GM19452 (cell line): ENCODE results near the gene SYS1.

Experiments used
- ATAC-seq: cut with Tn5 transposase; IDR thresholded peaks from one replicate; pipeline ENCODE4 v1.9.1; 2021; ENCODE audit not compliant: unreplicated experiment

The SYS1 gene

DNA sequence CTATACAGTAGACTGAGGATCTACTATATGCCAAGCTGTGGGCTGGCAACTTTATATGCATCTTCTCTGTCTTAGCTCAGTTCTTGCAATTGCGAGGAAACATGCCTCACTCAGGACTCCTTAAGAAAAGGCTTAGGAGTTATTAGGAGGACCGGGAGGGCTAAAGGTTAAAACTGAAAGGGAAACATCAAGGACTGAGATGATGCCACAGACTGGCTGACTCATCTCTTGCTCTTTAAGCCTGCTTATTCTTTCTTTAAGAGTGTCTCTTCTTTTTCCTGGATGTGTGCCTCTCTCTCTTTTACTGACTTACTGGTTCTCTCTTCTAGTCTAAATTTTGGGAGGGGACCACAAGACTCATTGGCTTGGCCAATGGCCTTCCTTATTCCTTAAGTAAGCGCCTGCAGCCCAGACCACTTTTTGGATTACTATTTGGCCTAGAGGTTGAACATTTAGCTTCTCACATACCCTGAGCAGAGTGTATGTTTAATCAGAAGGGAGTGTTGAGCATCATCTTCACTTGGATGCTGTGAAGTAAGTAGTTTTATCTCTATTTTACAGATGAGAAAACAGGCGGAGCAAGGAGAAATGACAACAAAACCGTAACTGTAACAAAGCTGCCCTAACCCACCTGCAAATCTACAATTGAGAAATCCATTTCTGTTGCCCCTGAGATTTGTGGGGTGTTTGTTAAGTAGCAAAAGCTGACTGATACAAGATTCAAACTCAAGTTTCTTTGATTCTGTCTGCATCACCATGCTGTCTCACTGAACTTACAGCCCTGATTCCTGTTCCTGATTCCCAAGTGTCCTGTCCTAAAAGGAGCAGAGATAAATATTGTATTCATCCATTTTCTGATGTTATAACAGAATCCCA, 7.5 kb upstream of the SYS1 start:
- ATAC-seq: no peak

- no peak for ATAC-seq
These were observed 4.5 kb upstream of the SYS1 start for GRCh38 chr20:45358282-45359068.

DNA sequence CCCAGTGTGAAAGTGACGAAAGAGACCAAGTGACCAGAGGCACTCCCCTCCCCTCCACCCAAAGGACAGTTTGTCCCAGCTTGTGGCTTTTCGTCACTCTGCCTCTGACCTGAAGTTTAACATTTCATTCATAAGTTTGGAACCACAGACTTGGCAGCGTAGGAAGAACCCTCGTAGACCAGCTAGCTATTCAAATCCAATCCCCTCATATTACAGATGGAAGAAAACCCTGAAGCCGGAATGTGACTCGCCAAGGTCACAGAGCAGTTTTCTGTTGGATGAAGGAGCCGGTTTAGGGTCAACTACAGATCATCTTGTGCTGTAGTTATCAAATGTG, 3.9 kb upstream of the SYS1 start:
- ATAC-seq: no peak

DNA sequence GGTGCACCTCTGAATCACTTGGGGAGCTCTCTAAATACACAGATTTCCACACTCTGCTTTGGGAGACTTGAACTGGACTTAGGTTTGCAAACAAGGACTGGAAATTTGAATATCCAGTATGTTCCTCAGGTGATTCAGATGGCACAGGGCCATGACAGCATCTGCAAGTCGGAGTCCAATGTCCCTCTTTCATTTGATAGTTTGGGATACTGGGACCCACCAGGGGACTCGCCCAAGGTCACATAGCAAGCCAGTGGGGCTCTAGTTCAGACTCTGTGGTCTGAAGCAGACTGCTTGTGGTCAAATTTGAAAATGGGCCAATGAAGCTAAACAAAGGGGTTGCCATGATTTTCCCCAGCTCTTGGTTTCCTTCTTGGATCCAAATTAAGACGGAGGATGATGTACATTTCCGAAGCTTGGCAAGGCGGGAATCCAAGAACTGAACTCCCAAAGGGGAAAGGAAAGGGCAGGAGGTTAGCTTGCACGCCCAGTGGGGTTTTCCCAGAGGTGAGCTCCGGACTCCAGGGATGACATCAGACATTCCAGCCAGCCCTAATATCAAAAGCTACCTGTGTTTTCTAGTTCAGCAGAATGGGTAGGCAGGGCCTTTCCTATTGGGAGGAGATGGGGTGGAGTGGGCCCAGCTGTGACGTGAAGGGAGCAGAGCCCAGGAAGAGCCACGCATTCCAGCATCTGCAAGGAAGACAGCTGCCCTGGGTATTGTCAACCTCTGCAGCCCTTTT, 3.4 kb upstream of the SYS1 start:
- ATAC-seq: no peak

DNA sequence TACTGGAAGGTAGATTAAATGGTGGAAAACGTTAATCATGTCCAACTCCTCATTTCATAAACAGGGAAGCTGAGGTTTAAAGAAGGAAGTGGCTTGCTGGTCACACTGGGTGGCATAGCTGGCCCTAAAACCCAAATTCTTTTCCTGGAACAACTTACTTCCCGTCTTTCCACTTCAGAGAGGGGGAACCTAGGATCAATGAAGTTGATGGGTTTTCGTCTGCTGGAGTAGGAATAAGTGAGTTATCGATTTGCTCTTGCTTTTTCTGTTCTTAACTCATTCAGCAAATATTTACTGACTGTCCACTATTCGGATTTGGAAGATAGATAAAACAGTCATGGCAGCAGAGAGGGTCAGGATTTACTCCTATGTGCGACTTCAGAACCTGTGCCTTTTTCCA, 1.2 kb upstream of the SYS1 start:
- no peak for ATAC-seq

DNA sequence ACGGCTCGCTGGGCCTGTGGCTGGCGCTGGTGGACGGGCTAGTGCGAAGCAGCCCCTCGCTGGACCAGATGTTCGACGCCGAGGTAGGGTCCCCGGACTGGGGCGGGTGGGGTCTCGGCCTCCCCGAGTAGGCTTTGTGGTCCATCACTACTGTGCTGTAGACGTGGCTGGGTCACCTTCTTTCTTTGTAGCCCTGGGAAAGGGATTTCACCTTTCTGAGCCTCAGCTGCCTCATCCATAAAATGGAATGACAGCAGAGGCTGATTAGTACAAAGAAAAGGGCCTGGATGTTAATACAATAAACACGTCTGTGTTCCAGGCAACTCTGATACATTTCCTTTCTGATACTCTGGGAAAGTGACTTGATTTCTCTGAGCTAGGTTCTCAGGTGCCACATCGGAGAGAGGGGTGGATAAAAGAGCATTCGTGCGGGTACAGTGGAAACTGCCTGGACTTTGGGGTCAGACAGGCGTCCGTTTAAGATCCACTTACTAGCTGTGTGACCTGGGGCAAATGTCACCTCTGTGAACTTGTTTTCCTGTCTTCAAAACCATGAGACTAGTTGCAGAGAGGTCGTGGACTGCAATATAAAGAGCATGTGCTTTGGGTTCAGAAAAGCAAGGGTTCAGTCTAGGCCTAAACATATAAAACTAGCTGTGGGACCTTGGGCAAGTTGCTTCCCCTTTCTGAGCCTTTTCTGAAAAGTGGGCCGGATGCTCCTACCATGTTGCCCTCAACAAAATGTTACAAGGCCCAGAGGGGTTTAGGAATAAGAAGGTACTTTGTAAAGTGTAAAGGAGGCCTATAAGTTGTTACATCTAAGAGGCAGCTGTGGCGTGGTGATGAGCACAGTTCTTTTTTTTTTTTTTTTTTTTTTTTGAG, 896 bp downstream of the SYS1 start:
- no peak for ATAC-seq

DNA sequence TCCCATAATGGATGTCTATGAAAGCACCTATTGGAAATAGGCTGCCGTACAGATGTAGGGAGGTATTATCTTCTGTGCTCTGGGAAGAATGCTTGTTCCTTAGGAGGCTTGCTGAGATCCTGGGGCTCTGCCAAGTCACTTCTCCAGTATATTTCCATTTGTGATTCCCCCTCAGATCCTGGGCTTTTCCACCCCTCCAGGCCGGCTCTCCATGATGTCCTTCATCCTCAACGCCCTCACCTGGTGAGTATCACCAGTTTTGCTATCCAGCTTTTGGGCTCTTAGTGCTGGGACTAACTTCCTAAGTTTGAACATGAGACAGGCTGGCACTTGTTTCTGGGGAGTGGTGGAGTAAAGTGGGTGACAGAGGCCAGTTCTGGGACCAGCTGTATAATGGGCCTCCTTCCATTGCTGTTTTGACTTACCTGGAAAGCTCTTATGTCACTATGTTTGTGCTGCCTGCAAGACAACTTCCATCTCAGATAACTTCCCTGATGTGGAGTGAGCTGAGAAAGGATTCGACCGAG, 2.6 kb downstream of the SYS1 start:
- ATAC-seq: no peak

DNA sequence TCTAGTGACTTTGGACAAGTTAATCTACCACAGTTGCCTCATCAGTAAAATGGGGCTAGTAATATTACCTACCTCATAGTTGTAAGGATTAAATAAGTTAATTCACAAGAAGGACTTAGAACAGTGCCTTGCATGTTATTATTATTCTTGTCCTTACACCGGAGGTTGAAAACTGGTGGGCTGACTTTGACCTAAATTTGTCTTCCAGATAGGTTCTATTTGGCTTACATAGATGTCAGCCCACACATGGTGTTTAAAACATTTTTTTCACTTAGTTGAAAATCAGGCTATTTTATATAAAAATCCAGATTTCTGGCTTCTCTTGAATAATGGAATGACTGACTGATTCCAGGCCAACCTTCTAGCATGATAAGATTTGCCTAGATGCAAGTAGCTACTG, 3.2 kb downstream of the SYS1 start:
- ATAC-seq: no peak

DNA sequence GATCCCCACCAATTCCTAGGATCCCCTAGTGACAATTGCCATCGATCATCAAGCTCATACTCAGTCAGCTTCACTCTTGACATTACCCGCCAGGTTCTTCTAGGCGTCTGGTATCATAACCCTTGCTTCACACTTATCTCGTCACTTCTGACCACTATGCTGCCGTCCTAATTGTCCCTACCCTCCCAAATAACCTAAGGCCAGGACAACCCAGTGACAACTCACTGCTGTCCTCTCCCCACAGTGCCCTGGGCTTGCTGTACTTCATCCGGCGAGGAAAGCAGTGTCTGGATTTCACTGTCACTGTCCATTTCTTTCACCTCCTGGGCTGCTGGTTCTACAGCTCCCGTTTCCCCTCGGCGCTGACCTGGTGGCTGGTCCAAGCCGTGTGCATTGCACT, 3.7 kb downstream of the SYS1 start:
- no peak for ATAC-seq

- no peak for ATAC-seq
These were observed 4.2 kb downstream of the SYS1 start for GRCh38 chr20:45367126-45367525.

- ATAC-seq: peak; percentile 74
These were observed 5.4 kb downstream of the SYS1 start for GRCh38 chr20:45368221-45368980.

DNA sequence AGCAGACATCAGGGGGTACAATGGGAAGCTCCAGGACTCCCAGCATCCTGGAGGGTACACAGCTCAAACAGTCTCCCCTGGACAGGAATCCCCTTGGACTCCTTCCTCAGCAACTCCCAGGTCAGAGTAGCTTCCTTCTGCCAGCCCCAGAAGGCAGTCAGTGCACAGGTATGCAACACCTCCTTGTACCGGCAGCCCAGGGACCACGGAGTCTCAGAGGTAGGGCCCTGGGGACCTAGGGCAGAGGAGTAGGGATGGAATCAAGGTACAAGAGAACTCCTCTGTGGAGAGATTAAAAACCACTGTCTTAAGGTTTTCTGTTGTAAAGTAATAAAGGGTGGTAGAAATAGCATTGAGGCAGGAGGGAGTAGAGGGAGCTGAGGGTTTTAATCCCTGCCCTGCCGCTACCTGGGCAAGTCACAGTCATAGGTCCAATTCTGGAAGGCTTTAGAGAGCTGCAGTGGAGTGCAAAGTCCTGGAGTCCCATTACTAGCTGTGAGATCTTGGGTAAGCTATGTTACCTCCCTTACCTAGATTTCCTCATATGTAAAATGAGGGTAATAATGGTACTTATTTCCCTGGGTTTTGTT, 7.7 kb downstream of the SYS1 start:
- no peak for ATAC-seq

DNA sequence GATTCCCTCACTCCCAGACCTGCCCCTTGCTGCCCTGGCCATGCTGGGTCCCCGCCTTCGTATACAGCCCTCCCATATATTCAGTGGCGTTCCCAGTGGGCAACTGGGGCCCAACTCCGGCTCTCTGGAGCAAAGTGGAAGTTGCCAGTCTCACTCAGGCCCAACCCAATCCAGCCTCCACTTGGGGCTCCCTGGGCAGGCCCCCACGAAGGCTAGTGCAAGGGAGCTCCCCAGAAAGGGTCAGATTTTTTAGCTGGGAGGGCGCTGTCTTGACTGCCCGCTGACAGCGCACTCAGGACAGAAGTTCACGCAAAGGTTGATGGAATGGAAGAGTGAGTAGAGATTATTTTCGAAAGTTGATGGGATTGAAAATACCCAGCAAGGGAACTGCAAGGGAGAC, 9.3 kb downstream of the SYS1 start:
- no peak for ATAC-seq

DNA sequence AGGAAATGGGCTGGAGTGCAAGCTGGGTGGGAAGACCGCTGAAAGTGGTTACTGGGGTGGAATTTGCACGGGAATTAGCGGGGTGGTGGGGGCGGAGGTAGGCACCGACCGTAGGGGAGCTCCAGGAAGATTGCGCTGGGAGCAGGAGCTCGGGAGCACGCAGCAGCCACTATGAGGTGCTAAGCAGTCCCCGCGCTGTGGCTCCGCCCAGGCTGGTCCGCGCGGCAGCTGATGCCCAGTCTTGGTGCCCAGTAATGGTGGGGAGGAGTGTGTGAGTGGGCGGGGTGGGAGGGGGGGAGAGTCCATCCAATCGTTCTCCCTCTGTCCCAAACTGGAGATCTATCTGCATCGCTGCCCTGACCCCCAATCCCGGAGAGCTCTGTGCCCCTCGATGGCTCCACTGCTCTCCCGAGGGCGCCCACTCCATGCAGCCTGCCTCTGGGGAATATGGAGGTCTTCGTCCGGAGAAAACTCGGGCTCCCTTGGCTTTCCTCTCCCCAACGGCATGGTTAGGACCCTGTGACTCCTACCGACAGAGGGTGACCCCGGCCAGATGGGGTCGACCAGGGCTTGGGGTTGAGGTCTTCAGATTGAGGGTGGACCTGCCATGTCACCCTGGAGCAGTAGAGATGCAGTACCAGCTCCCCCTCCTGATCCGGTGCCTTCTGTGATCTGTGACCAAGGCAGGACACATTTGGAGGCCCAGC, 9.8 kb downstream of the SYS1 start:
- no peak for ATAC-seq

GRCh38 chr20:45373353-45374100, 10.6 kb downstream of the SYS1 start:
- ATAC-seq: peak; percentile 80

GRCh38 chr20:45374101-45374467, 11.1 kb downstream of the SYS1 start:
- ATAC-seq: no peak

- ATAC-seq: no peak
These were observed 12.0 kb downstream of the SYS1 start for GRCh38 chr20:45374966-45375365.

DNA sequence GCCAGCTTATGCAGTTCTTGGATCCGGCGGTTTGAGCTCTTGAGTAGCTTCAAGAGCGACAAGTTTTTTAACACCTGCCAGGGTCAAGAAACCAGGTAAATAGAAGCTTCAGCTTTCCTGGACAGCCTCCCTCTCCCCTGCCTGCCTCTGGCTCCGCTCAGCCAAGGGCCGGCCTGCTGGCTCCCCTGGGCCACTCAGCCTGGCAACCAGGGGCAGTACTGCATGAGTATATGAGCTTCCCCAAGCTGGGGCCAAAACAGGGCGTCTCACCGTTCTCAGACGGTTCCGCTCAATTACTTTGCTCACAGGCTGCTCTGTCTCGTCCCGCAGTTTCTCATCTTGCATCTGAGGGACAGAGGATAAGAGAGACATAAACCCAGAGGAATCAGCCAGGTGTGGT, 14.3 kb downstream of the SYS1 start:
- ATAC-seq: no peak
